PC-9 (cell line): Measurements from ENCODE around the gene EPS15.

Experiments
- CTCF ChIP-seq: fragments of 200-600 bp; sonication (generic); conservative IDR thresholded peaks from 2 replicates; pipeline ENCODE4 v1.6.1; 2017; ENCODE audit warnings: mixed run types, antibody characterized with exemption, mild to moderate bottlenecking, moderate library complexity
- EZH2 ChIP-seq: fragments of 200-600 bp; sonication (generic); IDR thresholded peaks from 2 replicates; pipeline ENCODE4 v1.8.0; 2017; ENCODE audit warnings: antibody characterized with exemption, low read depth

- no peak for TF ChIP-seq CTCF
- TF ChIP-seq EZH2, result no peak
Observed at GRCh38 chr1:51442198-51442597, 76.9 kb downstream of the EPS15 start.
